Testis (tissue), 2 donors: Measurements from ENCODE around the gene AUTS2.

Experiments used
- CTCF ChIP-seq, 3 experiments: fragments of 450-650 bp in 2 of 3; fragments of 200-600 bp in 1 of 3; sonication (generic) in 1 of 3; IDR thresholded peaks; one replicate each; pipeline ENCODE4 v1.5.1; 2016 to 2019; ENCODE audit warnings: antibody characterized with exemption in 3 of 3, mild to moderate bottlenecking in 2 of 3, moderate library complexity in 1 of 3
- POLR2A ChIP-seq: fragments of 450-650 bp; IDR thresholded peaks from one replicate; pipeline ENCODE4 v1.6.1; 2017; ENCODE audit warnings: antibody characterized with exemption, mild to moderate bottlenecking, moderate library complexity

GRCh38 chr7:70068531-70068930 is 470.3 kb downstream of the AUTS2 start:
- TF ChIP-seq CTCF (IDR thresholded peaks at IDR 0.05) (no peak), POLR2A (no peak)
